AG09309 (cell line): ENCODE results near the gene MAP1A.
"Not testable (repeated sequence)": the region's sequence is repeated elsewhere in the genome, so short reads cannot be mapped to it uniquely, and the experiment has no call there.

ENCODE experiments used
- DNase-seq: peaks from one replicate; pipeline ENCODE4 v3.0.0-alpha.2; 2010; ENCODE audit warnings: low read depth
- H3K4me3 ChIP-seq: 2 replicates; pipeline ENCODE4 v1.5.1; 2011; ENCODE audit warnings: mild to moderate bottlenecking, low read depth, low read length, moderate library complexity; ENCODE audit not compliant: control insufficient read depth
- TF ChIP-seq, protein P1 (sequence below): IDR thresholded peaks from 2 replicates; pipeline ENCODE4 v1.5.1; 2011; ENCODE audit warnings: mild to moderate bottlenecking, low read depth, low read length, inconsistent platforms; ENCODE audit not compliant: insufficient read depth, control insufficient read depth; ENCODE audit errors: missing control alignments

The MAP1A gene

DNA sequence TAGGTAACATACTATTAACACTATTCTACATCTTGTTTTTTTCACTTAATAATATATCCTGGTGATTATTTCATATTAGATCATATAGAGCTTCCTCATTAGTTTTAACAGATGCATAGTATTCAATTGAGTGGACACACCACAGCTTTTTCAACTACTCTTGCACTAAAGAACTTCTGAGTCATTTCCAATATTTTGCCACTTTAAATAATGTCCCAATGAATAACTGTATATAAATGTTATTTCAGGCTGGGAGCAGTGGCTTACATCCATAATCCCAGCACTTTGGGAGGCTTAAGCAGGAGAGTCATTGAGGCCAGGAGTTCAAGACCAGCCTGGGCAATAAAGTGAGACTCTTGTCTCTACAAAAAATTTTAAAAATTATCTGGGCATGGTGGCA, 26.9 kb downstream of the MAP1A start:
- TF ChIP-seq, protein P1, sequence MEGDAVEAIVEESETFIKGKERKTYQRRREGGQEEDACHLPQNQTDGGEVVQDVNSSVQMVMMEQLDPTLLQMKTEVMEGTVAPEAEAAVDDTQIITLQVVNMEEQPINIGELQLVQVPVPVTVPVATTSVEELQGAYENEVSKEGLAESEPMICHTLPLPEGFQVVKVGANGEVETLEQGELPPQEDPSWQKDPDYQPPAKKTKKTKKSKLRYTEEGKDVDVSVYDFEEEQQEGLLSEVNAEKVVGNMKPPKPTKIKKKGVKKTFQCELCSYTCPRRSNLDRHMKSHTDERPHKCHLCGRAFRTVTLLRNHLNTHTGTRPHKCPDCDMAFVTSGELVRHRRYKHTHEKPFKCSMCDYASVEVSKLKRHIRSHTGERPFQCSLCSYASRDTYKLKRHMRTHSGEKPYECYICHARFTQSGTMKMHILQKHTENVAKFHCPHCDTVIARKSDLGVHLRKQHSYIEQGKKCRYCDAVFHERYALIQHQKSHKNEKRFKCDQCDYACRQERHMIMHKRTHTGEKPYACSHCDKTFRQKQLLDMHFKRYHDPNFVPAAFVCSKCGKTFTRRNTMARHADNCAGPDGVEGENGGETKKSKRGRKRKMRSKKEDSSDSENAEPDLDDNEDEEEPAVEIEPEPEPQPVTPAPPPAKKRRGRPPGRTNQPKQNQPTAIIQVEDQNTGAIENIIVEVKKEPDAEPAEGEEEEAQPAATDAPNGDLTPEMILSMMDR = no peak
- no peak for DNase-seq
- no peak overlapping the region for H3K4me3 ChIP-seq

DNA sequence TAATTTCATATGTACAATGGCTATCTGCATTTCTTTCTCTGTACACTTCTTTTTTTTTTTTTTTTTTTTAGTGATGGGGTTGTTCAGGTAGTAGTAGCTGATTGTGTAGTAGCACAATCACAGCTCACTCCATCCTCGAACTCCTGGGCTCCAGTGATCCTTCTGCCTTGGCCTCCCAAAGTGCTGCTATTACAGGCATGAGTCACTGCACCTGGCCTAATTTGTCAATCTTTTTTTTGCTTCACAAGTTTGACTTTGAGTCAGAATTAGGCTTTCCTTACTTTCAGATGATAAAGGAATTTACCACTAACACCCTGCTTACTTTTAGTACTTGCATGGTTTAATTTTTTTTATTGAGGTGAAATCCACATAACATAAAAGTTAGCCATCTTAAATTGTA, 28.0 kb downstream of the MAP1A start:
- DNase-seq = no peak
- TF ChIP-seq, protein P1 = no peak
- H3K4me3 ChIP-seq = no peak overlapping the region

DNA sequence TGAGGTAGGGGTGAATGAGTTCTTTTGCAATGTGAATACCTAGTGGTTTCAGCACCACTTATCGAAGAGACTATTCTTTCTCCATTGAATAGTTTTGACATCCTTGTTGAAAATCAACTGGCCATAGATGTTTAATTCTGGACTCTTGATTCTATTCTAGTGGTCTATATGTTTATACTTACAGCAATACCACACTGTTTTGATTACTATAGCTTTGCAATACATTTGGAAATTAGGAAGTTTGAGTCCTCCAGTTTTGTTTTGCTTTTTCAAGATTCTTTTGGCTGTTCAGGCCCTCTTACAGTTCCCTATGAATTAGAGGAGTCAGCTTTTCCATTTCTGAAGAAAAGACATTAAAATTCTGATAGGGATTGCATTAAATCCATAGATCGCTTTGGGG, 30.1 kb downstream of the MAP1A start:
- no peak overlapping the region for H3K4me3 ChIP-seq
- TF ChIP-seq, protein P1 = no peak
- DNase-seq = no peak

DNA sequence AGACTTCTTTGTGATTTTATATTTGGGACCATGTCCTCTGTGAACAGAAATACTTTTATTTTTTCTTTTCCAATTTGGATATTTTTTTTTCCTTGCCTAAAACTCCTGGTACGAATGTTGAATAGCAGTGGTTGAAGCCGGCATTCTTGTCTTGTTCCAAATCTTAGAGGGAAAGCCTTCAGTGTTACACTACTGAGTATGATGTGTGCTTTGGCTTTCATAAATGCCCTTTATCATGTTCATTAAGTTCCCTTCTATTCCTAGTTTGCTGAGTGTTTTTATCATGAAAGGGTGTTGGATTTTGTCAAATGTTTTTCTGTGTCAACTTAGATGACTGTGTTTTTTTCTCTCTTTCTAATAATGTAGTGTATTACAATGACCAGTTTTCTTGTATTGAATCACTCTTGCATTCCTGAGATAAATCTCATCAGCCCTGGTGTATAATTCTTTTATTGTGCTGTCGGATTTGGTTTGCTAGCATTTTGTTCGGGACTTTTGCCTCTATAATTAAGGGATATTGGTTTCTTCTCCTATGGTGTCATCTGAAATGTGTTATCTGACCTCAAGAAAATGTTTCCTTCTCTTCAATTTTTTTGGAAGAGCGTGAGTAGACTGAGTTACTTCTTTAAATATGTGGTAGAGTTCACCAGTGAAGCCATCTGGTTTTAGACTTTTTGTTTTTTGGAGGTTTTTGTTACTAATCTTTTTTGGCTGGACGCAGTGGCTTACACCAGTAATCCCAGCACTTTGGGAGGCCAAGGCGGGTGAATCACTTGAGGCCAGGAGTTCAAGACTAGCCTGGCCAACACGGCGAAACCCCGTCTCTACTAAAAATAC, 33.3 kb downstream of the MAP1A start:
- TF ChIP-seq, protein P1 = no peak
- no peak overlapping the region for H3K4me3 ChIP-seq
- DNase-seq = peak; percentile 80

DNA sequence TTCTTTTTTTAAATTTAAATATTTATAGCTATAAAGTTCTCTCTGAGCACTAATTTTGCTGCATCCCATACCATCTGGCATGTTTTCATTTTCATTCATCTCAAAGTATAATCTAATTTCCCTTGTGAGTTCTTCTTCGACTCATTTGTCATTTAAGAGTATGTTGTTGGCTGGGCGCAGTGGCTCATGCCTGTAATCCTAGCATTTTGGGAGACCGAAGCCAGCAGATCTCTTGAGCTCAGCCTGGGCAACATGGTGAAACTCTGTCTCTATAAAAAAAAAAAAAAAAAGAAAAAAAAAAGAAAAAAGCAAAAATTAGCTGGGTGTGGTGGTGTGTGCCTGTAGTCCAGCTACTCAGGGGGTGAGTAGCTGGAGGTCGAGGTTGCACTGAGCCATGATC, 34.8 kb downstream of the MAP1A start:
- no peak overlapping the region for H3K4me3 ChIP-seq
- TF ChIP-seq, protein P1 = no peak
- no peak for DNase-seq

DNA sequence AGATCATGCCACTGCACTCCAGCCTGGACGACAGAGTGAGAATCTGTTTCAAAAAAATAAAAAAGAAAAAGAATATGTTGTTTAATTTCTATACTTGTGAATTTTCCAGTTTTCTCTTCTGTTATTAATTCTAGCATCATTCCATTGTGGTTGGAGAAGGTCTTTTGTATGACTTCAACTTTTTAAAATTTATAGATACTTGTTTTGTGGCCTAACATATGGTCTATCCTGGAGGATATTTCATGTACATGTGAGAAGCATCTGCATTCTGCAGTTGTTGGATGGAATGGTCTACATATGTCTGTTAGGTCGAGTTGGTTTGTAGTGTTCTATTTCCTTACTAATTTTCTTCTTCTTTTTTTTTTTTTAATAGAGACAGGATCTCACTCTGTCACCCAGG, 35.6 kb downstream of the MAP1A start:
- H3K4me3 ChIP-seq = no peak overlapping the region
- DNase-seq = no peak
- TF ChIP-seq, protein P1 = no peak

DNA sequence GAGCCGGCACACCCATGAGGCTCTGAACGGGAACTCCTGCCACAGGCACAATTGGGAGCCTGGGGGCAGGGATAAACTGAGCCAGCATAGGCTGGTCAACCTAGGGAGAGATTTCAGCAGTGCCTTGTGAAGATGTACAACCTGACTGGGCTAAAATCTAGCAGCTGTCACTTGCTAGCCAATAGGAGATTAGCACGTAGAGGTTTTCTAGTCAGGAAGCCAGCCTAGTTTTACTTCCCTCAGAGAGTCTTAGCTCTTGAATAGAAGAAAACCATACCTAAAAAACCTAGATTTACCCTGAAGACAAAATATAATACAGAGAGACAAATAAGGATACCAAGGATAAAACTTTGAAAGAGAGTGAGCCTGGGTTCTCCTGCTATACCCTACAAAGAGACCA, 45.3 kb downstream of the MAP1A start:
- DNase-seq, H3K4me3 ChIP-seq: not testable (repeated sequence)

DNA sequence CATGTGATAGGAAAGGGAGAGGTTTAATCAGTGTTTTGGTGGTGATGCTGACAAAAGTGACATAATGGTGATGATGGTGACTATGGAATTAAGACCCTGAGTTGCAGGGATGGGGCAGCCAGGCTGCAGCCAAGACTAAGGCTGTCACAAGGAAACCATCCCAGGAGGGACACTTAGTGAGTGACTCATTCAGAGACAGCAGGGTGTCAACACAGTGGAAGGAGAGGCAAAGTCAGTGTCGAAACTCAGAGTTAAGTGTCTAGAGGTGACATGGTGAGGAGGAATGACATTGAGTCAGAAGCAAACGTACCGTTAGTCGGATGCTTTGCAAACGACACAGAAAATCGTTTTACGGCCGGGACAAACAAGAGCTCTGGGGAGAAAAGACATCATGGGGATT, 46.4 kb downstream of the MAP1A start:
- DNase-seq, H3K4me3 ChIP-seq: not testable (repeated sequence)

DNA sequence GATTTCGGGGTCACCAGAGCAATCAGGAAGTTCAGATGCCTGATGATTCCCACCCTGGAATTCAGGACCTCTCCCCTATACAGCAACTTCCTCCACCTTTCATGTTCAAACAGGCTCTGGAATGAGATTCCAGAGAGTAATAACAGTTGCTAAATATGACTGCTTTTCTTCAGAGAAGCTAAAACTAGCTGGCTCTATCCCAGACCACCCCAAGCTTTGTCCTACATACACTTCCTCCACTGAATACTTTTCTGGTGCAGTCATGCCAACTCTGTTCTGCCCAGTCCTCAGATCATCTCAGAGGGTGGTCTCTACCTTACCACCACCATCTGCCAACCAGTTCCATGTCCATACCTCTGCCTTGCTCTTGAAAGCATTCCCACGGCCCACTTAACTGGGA, 49.2 kb downstream of the MAP1A start:
- DNase-seq, H3K4me3 ChIP-seq: not testable (repeated sequence)

DNA sequence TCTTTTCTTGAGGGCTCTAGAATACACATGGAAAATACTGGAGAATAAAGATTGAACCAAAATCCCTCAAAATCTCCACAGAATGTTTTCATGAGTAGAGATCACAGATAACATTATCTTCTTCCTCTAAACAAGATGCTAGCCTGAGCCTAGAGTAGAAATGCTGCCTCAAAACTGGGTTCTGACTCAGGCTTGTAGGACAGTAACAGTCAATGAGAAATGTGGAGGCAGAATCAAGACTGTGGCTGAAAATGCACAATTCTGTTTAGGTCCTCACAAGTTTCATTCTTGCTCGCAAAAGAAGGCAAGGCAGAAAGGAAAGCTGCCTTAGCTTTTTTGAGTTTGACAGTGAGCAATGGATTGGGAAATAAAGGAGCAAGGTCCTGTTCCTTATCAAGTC, 57.2 kb downstream of the MAP1A start:
- DNase-seq = not testable (repeated sequence)

More for the DNA sequence above, 57.2 kb downstream of the MAP1A start:
- H3K4me3 ChIP-seq = not testable (repeated sequence)
